Duodenal mucosa (tissue), 2 donors: ENCODE data around the gene AKR1C2.
"Not testable (repeated sequence)": the region's sequence is repeated elsewhere in the genome, so short reads cannot be mapped to it uniquely, and the experiment has no call there.

Experiments used
- H3K27ac ChIP-seq: one replicate; pipeline ENCODE4 v1.7.0; 2013; ENCODE audit warnings: low read depth, low read length
- H3K27me3 ChIP-seq, 2 donors: one replicate each; pipeline ENCODE4 v1.7.0; 2013; ENCODE audit warnings: low read length in 2 of 2, control low read depth in 1 of 2; ENCODE audit not compliant: insufficient read depth in 2 of 2, control insufficient read depth in 1 of 2
- H3K36me3 ChIP-seq, 2 donors: one replicate each; pipeline ENCODE4 v1.7.0; 2013; ENCODE audit warnings: low read length in 2 of 2, control low read depth in 1 of 2; ENCODE audit not compliant: insufficient read depth in 2 of 2, control insufficient read depth in 1 of 2
- H3K4me1 ChIP-seq, 2 donors: one replicate each; pipeline ENCODE4 v1.7.0; 2013; ENCODE audit warnings: low read length in 2 of 2, control low read depth in 1 of 2; ENCODE audit not compliant: insufficient read depth in 2 of 2, control insufficient read depth in 1 of 2
- H3K4me3 ChIP-seq, 2 donors: one replicate each; pipeline ENCODE4 v1.7.0; 2013; ENCODE audit warnings: low read length in 2 of 2, low read depth in 1 of 2
- H3K9ac ChIP-seq, 2 donors: one replicate each; pipeline ENCODE4 v1.7.0; 2013; ENCODE audit warnings: low read length in 2 of 2, low read depth in 1 of 2
- H3K9me3 ChIP-seq, 2 donors: one replicate each; pipeline ENCODE4 v1.7.0; 2013; ENCODE audit warnings: low read length in 2 of 2, control low read depth in 1 of 2; ENCODE audit not compliant: control insufficient read depth in 1 of 2

AKR1C2 gene

GRCh38 chr10:4992564-4992963, 11.1 kb downstream of the AKR1C2 start:
- H3K4me3 ChIP-seq, H3K9me3 ChIP-seq, H3K27ac ChIP-seq, H3K36me3 ChIP-seq, H3K27me3 ChIP-seq, H3K4me1 ChIP-seq, H3K9ac ChIP-seq: not testable (repeated sequence)

GRCh38 chr10:4991463-4991862, 12.2 kb downstream of the AKR1C2 start:
- not testable (repeated sequence) for H3K9me3 ChIP-seq, H3K27me3 ChIP-seq, H3K36me3 ChIP-seq, H3K27ac ChIP-seq, H3K4me3 ChIP-seq, H3K4me1 ChIP-seq, H3K9ac ChIP-seq

GRCh38 chr10:4990217-4990616, 13.4 kb downstream of the AKR1C2 start:
- Histone ChIP-seq H3K9ac (no peak overlapping the region), H3K36me3 (peaks cover 0 to 5% of the 10 kb centered on the region in 2 donors), H3K9me3 (no peaks in the 10 kb centered on the region), H3K27me3 (no peaks in the 10 kb centered on the region), H3K4me1 (no peaks in the 10 kb centered on the region), H3K4me3 (no peak overlapping the region), H3K27ac (no peak overlapping the region)

DNA sequence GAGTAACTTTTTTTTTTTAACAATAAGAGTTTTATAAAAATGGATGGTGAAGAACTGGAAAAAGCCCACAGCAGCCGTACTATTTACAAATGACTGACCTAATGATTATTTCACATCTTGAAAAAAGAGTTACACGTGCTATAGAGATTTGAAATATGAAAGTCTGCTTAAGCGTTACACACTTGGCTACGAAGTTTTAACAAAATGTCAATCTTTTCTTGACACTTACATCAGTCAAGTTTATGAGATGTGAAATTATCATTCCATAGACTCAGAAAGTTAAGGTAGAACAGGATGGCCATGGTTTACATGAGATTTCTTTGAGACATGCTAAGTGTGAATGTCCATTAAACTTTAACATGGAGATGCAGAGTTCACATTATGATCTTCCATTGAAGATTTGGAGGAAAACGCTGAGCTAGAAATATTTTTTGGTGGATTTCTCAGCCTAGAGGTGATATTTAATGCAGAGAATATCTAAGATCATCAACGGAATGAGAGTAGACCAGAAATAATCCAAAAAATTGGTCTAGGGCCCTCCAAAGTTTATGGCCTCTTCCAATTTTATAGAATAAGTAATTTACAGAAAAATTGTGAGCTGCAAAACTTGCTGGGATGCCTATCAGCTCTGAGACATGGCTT, 15.5 kb downstream of the AKR1C2 start:
- not testable (repeated sequence) for H3K36me3 ChIP-seq, H3K9me3 ChIP-seq, H3K9ac ChIP-seq, H3K4me3 ChIP-seq, H3K27me3 ChIP-seq, H3K4me1 ChIP-seq, H3K27ac ChIP-seq

DNA sequence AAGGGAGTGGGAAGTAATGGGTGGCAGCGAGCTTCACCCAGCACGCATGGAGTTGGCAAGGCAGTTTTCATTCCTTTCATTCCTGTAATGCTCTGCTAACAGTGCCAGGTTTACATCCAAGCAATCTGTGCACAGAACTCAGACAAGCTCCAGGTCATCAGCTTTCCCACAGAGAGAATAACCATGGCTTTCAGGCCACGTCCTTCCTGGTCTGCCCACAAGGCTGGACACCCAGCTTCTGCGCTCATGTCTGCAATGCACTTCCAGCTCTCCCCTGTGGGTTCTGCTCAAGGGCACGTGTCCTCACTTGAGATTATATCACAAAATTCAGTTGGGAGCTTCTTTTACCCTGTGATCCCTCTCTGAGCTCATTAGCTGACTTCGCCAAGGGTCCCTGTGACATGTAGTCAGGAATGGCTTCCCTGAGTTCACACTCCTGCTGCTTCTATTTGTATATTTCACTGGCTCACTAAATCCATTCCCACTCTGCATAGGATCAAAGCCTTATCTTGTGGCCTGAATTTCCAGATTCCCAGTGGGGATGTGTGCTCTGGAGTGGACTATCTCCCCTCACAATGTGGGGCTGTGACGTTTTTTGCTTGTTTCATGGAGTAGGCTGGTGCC, 18.6 kb downstream of the AKR1C2 start:
- H3K27ac ChIP-seq, result no peak overlapping the region

GRCh38 chr10:4984223-4984622, 19.4 kb downstream of the AKR1C2 start:
- Histone ChIP-seq H3K27ac (no peak overlapping the region), H3K4me1 (peaks cover 9 to 10% of the 10 kb centered on the region in 2 donors), H3K4me3 (no peak overlapping the region), H3K36me3 (no peaks in the 10 kb centered on the region), H3K27me3 (no peaks in the 10 kb centered on the region), H3K9ac (no peak overlapping the region), H3K9me3 (no peaks in the 10 kb centered on the region)

More for the DNA sequence above, 18.6 kb downstream of the AKR1C2 start:
- H3K9me3 ChIP-seq, result no peaks in the 10 kb centered on the region
- no peak overlapping the region for H3K9ac ChIP-seq
- H3K36me3 ChIP-seq, result no peaks in the 10 kb centered on the region
- H3K27me3 ChIP-seq, result no peaks in the 10 kb centered on the region
- peaks cover 9 to 10% of the 10 kb centered on the region in 2 donors for H3K4me1 ChIP-seq
- no peak overlapping the region for H3K4me3 ChIP-seq

DNA sequence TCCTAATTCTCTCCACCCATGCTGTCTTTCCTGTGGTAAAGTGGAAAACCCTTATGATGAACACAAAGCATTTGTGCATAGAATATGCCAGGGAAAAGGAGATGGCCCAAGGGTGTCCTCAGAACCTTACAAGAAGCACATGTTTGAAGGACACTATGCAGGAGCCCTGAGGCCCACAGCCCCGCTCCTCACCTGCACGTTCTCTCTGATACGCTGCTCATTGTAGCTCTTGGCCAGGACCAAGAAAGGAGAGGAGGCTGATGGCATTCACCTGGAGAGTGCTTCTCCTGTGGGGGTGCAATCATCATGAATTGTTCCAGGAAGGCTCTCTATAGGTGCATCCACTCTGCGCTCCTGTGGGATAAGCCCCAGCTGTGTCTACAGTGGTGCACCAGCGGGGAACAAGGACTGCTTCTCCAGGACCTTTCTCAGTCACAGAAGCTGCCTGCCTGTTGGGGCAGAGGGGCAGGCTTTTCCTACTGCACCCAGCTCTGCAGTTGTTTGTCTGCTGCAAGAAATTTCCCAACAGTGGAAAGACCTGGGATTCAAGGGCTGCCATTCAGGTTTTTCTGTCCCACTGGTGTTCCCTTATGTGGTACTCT, 19.9 kb downstream of the AKR1C2 start:
- Histone ChIP-seq H3K36me3 (no peaks in the 10 kb centered on the region), H3K9me3 (no peaks in the 10 kb centered on the region), H3K9ac (no peak overlapping the region), H3K27me3 (no peaks in the 10 kb centered on the region), H3K4me1 (peaks cover 9 to 10% of the 10 kb centered on the region in 2 donors), H3K4me3 (no peak overlapping the region), H3K27ac (no peak overlapping the region)

DNA sequence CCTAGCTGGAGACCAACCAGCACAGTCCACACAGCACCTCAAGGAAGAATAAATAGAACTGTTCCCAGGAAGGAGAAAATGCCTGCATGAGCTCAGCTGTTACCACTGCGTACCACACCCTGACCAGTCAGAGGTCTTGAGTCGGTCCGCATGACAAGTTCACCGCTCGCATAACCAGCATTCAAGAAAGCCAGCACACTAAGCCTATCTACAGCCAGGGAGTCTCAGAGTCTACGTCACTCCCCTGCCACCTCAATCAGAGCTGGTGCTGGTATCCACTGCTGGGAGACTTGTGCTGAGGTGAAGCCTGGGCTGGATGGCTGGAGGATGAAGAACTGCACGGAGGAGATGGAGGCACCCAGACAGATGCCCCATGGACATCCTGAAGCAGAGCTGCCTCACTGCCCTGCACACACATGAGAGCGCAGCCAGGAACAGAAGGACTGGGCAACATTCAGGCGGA, 20.9 kb downstream of the AKR1C2 start:
- Histone ChIP-seq H3K36me3 (no peaks in the 10 kb centered on the region), H3K4me3 (no peak overlapping the region), H3K4me1 (peaks cover 9 to 10% of the 10 kb centered on the region in 2 donors), H3K9me3 (no peaks in the 10 kb centered on the region), H3K27ac (no peak overlapping the region), H3K9ac (no peak overlapping the region), H3K27me3 (no peaks in the 10 kb centered on the region)

- Histone ChIP-seq H3K27ac (no peak overlapping the region), H3K9ac (peak overlapping the region in 1 of 2 donors; percentile 11), H3K9me3 (no peaks in the 10 kb centered on the region), H3K36me3 (no peaks in the 10 kb centered on the region), H3K4me3 (peak overlapping the region; percentile 38 to 48), H3K27me3 (no peaks in the 10 kb centered on the region), H3K4me1 (peaks cover 9 to 10% of the 10 kb centered on the region in 2 donors)
Measured at GRCh38 chr10:4981722-4982471, 21.8 kb downstream of the AKR1C2 start.

DNA sequence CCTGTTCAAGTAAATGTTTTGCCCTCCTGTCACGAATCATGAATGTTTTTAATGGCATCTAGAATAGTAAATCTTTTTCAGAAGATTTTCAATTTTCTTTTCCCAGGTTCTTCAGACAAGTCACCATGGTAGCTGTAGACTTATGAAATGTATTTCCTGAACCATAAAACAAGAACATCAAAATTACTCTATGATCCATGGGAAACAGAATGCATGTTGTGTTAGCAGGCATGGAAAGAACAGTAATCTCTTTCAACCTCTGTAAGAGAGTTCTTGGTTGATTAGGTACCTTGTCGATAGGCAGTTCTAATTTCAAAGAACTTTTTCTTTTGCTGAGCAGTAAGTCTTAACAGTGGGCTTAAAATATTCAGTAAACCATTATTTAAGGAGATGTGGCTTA, 22.9 kb downstream of the AKR1C2 start:
- no peaks in the 10 kb centered on the region for H3K9me3 ChIP-seq
- H3K4me1 ChIP-seq, result peaks cover 9 to 10% of the 10 kb centered on the region in 2 donors
- H3K9ac ChIP-seq, result no peak overlapping the region
- H3K36me3 ChIP-seq, result no peaks in the 10 kb centered on the region
- no peak overlapping the region for H3K27ac ChIP-seq
- H3K27me3 ChIP-seq, result no peaks in the 10 kb centered on the region
- H3K4me3 ChIP-seq, result no peak overlapping the region
